Upper lobe of left lung (tissue), 4 donors: Measurements from ENCODE around the gene PRM1.

ENCODE experiments used
- POLR2A ChIP-seq, 4 donors: fragments of 450-650 bp; IDR thresholded peaks; one replicate each; pipeline ENCODE4 v1.5.1; 2016 to 2017; ENCODE audit warnings: antibody characterized with exemption in 4 of 4, mild to moderate bottlenecking in 2 of 4
- TF ChIP-seq, protein P1 (sequence below), 6 experiments: fragments of 450-650 bp in 4 of 6; fragments of 200-600 bp in 2 of 6; sonication (generic) in 2 of 6; IDR thresholded peaks; one replicate each; pipeline ENCODE4 v1.5.1; 2016 to 2019; ENCODE audit warnings: antibody characterized with exemption in 6 of 6

- TF ChIP-seq, protein P1, sequence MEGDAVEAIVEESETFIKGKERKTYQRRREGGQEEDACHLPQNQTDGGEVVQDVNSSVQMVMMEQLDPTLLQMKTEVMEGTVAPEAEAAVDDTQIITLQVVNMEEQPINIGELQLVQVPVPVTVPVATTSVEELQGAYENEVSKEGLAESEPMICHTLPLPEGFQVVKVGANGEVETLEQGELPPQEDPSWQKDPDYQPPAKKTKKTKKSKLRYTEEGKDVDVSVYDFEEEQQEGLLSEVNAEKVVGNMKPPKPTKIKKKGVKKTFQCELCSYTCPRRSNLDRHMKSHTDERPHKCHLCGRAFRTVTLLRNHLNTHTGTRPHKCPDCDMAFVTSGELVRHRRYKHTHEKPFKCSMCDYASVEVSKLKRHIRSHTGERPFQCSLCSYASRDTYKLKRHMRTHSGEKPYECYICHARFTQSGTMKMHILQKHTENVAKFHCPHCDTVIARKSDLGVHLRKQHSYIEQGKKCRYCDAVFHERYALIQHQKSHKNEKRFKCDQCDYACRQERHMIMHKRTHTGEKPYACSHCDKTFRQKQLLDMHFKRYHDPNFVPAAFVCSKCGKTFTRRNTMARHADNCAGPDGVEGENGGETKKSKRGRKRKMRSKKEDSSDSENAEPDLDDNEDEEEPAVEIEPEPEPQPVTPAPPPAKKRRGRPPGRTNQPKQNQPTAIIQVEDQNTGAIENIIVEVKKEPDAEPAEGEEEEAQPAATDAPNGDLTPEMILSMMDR (IDR thresholded peaks at IDR 0.05) = no peak
- TF ChIP-seq POLR2A (IDR thresholded peaks at IDR 0.05) = no peak
These were observed 49.6 kb upstream of the PRM1 start for GRCh38 chr16:11330526-11331237.
